GM18858 (cell line): Measurements from ENCODE around the gene INSYN1.
"Not testable (repeated sequence)": the region's sequence is repeated elsewhere in the genome, so short reads cannot be mapped to it uniquely, and the experiment has no call there.

Experiments
- ATAC-seq: cut with Tn5 transposase; IDR thresholded peaks from one replicate; pipeline ENCODE4 v1.9.1; 2021; ENCODE audit not compliant: unreplicated experiment

The INSYN1 gene, protein sequence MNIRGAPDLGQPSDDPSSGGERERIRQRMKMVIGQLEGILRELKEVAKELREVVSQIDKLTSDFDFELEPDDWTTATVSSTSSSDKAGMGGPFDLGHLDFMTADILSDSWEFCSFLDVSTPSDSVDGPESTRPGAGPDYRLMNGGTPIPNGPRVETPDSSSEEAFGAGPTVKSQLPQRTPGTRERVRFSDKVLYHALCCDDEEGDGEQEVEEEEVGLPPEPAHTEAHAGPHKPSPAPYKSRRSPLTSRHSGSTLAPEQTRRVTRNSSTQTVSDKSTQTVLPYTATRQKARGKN

DNA sequence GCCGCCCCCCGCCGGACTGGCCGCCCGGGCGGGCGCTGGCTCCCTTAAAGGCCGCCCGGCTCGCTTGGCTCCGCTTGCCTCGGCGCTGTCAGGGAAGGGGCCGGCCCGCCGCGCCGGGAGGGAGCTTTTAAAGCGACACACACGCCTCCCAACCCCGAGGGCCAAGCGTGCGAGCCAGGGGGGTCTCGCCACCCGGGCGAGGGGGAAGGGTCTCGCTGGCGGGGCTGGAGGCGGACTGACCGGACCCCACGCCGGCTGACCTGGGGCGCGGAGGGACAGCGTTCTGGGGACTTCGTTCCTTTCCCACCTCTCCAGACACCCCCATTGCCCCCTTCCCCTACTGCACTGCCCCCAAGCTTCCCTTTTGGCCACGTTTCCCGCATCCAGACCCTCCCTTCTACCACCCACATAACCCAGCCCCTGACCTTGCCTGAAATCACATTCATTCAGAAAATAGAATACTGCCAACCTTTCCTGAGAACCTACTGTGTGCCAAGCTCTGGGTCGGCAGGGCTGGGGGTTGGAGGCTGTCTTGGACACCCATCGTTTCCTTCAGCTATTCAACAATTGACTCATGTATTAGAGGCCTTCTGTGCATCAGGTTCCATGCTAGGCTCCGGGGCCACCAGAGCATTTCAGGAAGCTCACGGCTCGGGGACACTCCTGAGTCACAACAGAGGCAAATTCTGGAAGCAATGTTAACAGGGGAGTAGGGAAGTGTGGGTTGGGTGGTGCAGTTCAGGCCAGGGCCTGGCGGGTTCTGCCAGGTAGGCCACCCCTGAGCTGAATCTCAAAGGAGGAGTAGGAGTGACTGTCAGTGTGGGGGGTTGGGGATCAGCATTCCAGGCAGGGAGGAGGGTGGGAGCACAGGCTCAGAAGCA lies at the start of gene INSYN1:
TSS of gene INSYN1 (minus strand) at position 102 of the 881 bp plus-strand sequence. CDS start 2,221 bp downstream, outside the sequence.
- no peak for ATAC-seq

DNA sequence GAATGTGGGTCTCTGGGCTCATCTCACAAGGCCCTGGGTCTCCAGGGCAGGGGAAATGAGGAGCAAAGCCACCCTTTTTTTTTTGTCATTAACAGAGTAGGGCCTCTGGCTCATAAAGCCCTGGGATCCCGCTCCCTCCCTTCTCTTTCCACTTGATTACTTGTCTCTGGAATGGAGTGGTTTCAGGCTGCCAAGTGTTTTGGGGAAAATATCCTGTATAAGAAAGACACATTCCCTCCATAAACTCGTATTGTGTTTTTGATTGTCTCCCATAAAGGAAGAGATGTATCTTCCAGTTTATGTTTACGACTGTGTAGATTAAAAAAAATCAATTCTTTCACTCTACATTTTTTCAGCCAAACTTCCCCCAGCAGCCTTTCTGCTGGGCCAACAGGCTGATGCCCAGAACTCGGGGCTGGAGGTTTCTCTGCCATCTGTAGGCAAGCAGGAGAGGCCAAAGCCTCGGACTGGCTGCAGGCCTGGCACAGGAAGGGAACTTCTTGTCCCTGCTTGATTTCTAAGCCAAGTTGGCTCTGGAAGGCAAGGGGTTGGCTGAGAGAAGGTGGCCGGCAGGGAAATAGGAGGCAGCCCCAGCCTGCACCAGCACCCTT lies 49.4 kb upstream of the INSYN1 start:
- ATAC-seq = no peak

DNA sequence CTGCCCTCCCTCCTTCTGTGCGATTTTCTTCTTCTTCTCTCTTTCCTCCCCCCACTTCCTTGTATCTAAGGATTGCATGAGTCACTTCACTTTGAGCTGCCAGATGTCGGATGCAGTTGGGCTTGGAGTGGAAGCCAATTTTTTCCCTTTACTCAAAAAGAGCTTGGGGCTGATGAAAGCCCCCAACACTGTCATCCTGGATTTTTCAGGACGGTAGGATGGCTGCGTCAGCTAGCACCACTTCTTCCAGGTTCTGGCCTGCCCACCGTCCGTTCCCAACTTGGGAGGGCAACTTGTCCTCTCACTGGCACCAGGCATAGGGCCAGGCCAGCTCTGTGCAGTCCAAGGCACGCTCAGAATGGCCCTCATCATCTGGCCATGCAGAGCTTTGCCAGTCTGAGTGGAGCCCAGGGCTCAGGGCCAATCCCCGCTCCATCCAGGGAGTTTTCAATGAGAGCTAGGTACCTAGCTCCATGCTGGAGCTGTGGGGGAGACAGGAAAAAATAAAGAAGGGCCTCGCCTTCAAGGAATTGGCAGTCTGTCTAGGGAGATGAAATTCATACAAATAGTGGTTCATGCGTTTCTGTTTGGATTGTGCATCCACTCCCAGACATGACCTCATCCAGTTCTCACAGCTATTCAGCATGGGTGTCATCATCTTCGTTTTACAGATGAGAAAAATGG lies 47.7 kb upstream of the INSYN1 start:
- ATAC-seq = no peak

DNA sequence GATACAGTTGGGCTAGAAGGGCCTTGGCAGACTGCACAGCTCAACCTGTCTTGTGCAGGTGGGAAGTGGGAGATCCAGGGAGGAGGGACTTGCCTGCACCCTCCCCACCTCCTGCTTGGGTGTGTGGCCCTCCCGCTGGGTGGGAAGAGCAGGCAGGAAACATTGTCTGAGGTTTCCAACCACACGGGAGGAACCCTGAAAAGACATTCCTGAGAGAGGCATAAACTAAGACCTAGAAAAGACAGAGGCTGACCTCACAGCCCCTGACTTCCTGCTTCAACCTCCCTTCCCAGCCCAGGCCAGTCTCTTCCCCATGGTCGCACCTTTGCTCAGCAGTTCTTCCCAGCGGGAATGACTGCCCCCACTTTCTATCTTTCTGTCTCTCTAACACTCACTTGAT lies 46.3 kb upstream of the INSYN1 start:
- ATAC-seq = no peak

DNA sequence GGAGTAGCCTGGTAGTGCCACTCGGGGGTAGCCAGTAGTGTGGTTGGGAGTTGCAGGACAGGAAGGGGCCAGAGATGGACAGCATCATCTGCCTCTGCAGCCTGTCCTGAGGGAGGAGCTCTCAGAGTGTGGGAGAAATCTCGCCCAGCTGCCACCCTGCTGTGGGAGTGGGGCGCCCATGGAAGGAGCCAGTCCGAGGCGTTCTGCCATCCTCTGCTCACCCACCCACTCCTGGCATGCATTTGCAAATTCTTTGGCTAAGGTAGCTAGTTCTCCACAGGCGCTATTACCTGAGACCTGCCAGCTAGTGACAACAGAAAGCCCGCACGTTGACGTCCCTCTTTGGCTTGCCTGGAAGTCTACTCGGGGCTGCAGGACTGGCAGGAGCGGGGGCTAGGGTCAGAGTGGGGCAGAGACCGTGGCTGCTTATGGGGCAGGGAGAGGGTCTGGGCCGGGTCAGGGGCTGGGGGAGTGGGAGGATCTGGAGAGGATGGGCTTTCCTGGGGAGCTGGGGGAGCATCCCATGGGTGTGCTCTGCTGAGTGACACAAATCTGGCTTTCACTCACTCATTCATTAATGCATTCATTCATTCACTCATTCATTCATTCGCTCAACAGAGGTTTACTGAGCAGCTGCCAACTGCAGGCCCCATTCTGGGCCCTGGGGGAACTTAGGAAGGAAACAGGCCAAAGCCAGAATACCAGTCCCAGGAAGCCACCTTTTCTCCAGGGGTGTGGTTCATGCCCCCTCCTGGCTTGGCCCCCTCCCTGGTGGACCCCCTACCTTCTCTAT lies 44.4 kb upstream of the INSYN1 start:
- ATAC-seq = no peak

DNA sequence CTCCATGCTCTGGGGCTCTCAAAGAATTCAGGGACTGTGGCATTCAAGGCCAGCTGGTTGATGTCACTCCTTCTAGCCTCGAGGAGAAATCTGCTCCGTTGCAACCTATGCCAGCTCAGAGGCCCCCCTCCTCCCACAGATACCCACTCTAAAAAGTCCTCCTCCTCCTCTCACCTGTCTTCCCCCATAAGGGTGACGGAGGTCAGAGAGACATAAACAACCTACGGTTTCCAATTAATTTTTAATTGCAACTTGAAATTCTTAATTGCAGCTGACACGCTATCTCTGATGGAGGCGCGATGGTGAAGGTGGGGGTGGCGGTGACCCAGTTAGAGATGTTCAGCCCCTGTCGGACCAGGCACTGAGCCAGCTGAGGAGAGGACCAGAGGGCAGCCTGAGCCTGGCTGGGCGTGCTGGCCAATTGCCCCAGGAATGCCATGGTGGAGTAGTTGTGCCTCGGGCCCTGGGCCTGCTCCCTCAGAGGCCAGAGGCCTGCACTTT lies 43.2 kb upstream of the INSYN1 start:
- no peak for ATAC-seq

DNA sequence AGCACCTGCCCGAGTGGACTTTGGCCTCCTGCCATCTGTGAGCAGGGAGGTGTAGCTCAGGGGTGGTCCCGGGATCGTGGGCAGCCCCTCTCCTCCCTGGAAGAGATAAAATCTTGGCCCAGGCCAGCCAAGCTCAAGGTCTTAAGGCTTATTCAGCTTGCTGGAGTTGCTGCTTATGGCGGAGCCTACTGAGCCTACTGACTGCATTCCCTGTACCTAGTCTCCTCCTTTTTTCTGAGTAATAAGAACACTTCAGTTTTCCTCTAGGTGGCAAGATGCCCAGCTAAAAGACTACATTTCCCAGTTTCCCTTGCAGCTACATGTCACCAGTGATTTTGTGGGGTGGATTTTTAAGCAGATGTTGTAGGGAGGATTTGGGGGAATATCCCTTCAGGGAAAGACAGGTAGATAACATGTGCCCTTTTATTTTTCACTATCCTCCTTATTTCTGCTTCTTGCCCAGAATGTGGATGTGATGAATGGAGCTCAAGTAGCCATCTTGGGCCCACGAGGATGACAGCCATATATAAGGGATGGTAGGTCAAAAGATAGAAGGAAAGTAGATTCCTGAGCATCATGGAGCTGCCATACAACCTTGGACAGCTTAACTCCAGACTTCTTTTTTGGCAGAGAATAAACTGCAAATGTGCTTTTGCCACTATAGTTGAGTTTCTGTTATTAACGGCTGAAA lies 41.4 kb upstream of the INSYN1 start:
- ATAC-seq = no peak

DNA sequence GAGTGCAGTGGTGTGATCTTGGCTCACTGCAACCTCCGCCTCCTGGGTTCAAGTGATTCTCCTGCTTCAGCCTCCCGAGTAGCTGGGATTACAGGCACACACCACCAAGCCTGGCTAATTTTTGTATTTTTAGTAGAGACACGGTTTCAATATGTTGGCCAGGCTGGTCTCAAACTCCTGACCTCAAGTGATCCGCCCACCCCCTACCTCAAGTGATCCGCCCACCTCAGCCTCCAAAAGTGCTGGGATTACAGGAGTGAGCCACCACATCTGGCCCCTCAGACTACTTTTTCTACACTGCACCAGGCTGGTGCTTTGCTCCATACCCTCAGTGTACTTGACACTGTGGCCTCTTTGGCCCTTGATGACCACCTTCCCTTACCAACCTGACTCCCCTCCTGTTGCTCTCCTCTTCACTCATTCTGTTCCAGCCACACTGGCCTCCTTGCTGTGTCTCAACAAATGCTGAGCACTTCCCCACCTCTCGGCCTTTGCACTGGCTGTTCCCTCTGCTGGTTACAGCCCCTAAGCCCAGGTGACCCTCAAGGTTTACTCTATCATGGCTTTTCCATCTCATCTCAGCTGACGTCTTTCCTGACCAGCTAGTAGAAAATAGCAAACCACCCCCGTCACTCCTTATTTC lies 39.9 kb upstream of the INSYN1 start:
- not testable (repeated sequence) for ATAC-seq

DNA sequence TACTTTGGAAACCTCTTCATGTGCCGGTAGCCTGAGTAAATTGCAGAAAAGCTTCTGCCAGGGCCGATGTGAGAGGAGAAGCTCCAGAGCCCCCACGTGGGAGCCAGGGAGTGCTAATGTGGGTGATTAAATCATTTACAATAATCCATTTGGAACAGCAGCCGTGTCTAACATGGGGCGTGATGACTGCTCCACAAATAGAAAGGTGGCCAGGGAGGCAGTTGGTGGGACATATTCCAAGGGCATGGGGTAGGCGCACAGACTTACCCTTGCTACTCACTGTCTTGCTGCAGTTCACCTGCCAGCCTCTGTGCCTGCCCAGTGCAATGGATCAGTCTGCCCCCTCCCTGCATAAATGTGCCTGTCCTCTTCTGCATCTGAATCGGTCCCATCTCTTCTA lies 39.3 kb upstream of the INSYN1 start:
- no peak for ATAC-seq

DNA sequence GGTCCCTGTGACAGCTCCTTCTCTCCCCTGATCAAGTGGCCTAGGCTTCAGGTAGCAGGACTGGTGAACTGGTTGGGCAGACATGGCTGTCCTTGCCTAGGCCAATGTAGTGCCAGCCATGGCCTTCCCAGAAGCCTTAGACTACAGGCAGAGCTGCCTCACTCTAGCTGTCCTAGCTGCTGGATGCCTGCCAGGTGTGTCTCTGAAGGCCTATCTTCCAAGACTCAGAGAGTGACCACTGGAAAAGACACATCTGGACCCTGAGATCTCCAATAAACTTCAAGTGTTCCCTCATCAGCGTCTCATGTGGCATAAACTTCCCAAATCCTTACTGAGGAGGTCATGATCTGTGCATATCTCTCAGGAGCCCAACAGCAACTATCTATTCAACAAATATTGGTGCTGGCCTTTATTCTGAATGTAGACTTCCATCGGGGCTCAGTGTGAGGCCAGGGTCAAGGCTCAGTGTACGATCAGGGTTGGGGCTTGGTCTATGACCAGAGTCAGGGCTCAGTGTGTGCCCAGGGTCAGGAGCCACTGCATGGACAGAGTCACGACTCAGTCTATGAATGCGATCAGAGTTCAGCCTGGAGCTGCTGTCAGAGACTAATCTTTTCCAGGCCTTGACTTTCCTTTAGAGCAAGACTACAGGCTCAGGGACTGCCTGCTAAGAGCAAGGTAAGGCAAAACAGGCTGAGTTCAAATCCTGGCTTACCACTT lies 36.5 kb upstream of the INSYN1 start:
- ATAC-seq = no peak

DNA sequence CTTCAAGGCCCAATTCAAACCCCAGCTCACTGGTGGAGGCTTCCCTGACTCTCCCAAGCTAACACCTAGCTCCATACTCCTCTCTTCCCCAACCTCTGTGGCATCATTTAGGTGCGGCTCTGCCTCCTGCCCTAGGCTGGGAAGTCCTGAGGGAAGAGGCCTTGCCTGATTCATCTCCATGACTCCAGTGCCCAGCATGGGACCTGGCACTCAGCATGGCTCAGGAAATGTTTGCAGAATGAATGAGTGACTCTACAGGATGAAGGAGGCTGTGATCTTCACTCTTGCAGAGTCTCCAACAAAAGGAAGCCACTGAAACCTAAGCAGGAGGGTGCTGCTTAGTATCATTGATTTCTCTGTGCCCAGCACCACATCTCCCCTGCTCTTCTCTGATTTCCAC lies 34.5 kb upstream of the INSYN1 start:
- no peak for ATAC-seq

DNA sequence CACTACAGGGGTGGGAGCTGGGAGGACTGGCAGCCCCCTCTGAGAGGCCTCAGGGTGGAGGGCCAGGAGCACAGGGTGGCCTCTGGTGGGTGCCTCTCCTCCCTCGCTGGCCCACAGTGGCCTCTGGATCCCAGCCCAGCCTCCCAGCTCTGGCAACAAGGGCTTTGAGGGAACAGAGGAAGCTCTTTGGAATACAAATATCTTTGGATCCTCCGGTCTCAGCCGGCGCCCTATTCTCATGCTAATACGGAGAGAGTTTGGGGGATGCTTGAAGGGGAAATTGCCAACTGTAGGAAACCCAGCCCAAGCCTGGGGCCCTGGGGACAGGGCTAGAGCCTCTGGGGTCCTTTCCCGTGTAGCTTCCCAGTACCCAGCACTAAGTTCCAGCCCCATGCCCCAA lies 33.4 kb upstream of the INSYN1 start:
- no peak for ATAC-seq

DNA sequence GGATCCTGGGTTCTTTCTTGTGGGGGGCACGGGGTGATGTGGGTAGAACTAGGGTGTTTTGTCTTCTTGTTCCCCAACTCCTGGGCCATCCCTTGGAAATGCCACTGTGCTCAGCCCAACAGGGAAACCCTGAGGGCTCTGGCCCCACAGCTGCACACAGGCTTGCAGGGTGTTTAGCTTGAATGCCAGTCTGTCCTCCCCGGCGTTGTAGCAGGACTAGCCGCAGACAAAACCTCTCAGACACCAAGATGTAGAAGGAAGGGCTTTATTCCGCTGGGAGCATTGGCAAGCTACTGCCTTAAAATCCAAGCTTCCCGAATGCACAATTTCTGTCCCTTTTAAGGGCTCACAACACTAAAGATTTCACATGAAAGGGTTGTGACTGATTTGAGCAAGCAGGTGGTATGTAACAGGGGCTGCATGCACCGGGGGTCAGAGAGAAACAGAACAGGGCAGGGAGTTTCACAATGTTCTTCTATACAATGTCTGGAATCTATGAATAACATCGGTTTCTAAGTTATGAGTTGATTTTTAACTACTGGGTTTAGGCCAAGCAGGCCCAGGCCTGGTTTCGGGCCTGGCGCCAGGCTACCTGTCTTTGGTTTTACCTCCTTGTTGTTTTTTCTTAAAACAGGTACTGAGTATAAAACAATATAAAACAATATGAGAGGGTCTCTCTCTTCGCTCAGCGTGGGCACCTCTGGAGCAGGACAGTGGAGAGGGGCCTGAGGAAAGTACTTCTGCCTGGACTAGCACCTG lies 32.3 kb upstream of the INSYN1 start:
- not testable (repeated sequence) for ATAC-seq

DNA sequence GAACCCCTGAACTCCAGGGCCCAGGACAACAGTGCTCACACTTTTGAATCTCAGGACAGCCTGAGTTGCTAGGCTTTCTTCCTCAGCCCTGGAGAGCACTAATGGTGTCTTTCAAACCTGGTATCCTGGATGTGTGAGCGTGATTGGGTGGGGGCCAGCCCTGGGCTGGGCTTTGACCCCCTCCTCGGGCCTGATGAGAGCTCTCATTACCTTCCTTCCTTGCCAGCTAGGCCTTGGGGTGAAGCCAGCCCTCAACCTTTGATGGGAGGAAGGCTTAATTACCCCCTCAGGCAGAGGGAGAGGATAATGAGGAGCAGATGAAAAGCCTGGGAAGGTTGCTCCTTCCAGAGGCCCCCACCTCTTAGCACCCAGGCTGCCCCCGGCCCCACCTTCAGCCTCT lies 31.1 kb upstream of the INSYN1 start:
- ATAC-seq = no peak

DNA sequence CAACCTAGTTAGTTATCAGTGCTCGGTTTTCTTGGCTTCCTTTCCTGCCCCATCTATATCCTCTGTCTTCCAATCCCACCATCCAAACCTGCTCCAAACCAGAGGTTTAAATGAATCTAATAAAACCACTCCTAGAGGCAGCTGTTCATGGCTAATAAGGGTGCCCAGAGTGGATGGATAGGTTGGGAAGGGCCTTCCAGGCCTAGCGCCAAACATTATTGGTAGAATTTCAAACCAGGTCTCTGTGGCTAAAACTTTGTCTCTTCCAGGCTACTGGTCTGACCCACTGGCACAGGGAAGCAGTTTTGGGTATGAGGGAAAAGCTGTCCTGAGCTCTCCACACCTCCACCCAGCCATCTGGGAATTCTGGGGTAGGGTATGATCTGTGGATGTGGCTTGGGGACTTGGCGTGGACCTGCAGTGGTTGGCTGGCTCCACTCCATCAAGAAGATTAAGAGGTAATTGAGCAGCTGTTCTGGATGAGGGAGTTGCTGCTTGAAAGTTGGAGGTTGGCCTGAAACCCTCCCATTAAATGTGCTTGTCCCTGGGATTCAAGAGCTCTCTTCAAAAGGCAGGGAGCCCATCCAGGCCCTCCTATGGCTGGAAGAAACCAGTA lies 29.3 kb upstream of the INSYN1 start:
- ATAC-seq = no peak

DNA sequence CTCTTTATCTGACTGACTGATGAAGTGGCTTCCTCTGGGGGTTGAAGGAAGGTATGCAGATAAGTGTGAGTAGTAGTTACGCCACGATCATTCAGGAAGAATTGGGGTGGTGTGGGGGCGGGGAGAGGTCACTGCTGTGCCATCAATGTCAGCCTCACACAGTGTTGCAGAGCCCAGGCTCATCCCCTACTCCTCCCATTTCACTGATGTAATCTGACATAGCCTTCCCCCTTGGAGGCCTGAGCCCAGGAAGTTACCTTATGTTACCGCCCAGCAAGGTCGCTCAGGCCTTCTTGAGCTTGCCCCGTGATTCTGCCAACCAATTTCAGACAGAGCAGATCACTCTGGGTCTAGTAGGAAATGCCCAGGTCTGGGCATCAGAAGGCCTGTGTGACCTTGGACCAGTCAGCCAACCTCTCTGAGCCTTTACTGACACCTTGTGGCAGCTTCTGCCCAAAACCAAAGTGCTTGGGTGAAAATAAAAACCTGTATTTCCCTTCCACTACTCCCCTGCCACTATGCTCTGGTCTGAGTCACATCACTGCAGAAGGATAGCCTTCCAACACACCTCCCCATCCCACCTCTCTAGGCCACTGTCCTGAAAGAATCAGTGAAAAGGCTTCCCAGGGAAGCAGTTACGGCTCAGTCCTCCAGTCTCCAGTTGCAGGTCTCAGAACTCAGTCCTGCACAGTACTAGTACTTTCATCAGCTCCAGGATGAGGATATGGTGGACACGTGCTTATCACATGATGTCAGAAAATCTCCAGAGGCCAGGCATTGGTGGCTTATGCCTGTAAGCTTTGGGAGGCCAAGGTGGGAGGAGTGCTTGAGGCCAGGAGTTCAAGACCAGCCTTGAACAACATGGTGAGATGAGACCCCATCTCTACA lies 28.1 kb upstream of the INSYN1 start:
- ATAC-seq = no peak
